PFSK-1 (cell line): ENCODE data around the gene LPAR3.

Experiments used
- FOXP2 ChIP-seq: optimal IDR thresholded peaks from 2 replicates; pipeline ENCODE3; 2011; ENCODE audit warnings: borderline replicate concordance, control low read depth, inconsistent platforms; ENCODE audit not compliant: insufficient read depth; ENCODE audit errors: extremely low read length, extremely low read depth
- POLR2AphosphoS5 ChIP-seq: IDR thresholded peaks from 2 replicates; pipeline ENCODE4 v1.6.1; 2012; ENCODE audit warnings: low read depth, mild to moderate bottlenecking, control low read depth, low read length, moderate library complexity
- REST ChIP-seq, 2 experiments: IDR thresholded peaks; 2 replicates each; pipeline versions ENCODE4 v1.6.1 to v1.8.0; 2011 to 2012; ENCODE audit warnings: low read depth in 2 of 2, low read length in 2 of 2, control low read depth in 1 of 2, inconsistent platforms in 1 of 2, mild to moderate bottlenecking in 1 of 2, moderate library complexity in 1 of 2; ENCODE audit not compliant: insufficient read depth in 1 of 2
- SIN3A ChIP-seq: IDR thresholded peaks from 2 replicates; pipeline ENCODE4 v1.6.1; 2012; ENCODE audit warnings: mild to moderate bottlenecking, low read length, moderate library complexity, borderline replicate concordance; ENCODE audit not compliant: insufficient read depth
- TAF1 ChIP-seq: IDR thresholded peaks from 2 replicates; pipeline ENCODE4 v1.6.1; 2012; ENCODE audit warnings: low read length, control low read depth, borderline replicate concordance; ENCODE audit not compliant: insufficient read depth

LPAR3 gene

GRCh38 chr1:84890566-84890965 is 2.4 kb downstream of the LPAR3 start:
- TF ChIP-seq REST (IDR thresholded peaks at IDR 0.05; ENCODE audit: insufficient read depth in 1 of 2, low read depth in 2 of 2, low read length in 2 of 2) (no peak), POLR2AphosphoS5 (no peak), TAF1 (no peak), SIN3A (no peak), FOXP2 (no peak)

GRCh38 chr1:84889437-84889836 is 3.6 kb downstream of the LPAR3 start:
- TF ChIP-seq REST (IDR thresholded peaks at IDR 0.05; ENCODE audit: insufficient read depth in 1 of 2, low read depth in 2 of 2, low read length in 2 of 2) (no peak), SIN3A (no peak), FOXP2 (no peak), POLR2AphosphoS5 (no peak), TAF1 (no peak)

GRCh38 chr1:84888753-84889152 is 4.3 kb downstream of the LPAR3 start:
- TF ChIP-seq TAF1 = no peak

GRCh38 chr1:84887261-84887934 is 5.6 kb downstream of the LPAR3 start:
- TF ChIP-seq FOXP2 (no peak), SIN3A (no peak), REST (IDR thresholded peaks at IDR 0.05; ENCODE audit: insufficient read depth in 1 of 2, low read depth in 2 of 2, low read length in 2 of 2) (no peak), POLR2AphosphoS5 (no peak), TAF1 (no peak)

GRCh38 chr1:84885469-84885868 is 7.5 kb downstream of the LPAR3 start:
- TF ChIP-seq REST (IDR thresholded peaks at IDR 0.05; ENCODE audit: insufficient read depth in 1 of 2, low read depth in 2 of 2, low read length in 2 of 2) (no peak), TAF1 (no peak), FOXP2 (no peak), POLR2AphosphoS5 (no peak)
